HL-60 (cell line): Measurements from ENCODE around the gene ITIH6.
"Not testable (repeated sequence)": the region's sequence is repeated elsewhere in the genome, so short reads cannot be mapped to it uniquely, and the experiment has no call there.

Experiments
- DNase-seq, 2 experiments: peaks; one replicate each; pipeline ENCODE4 v3.0.0-alpha.2; 2010 to 2020; ENCODE audit warnings: low read depth in 1 of 2, low spot score in 1 of 2
- H3K27ac ChIP-seq: fragments of 250-450 bp; sonication (Bioruptor Pico); replicated peaks from 2 replicates; pipeline ENCODE4 v1.5.1; 2020; ENCODE audit warnings: mild to moderate bottlenecking, moderate library complexity
- H3K27me3 ChIP-seq: fragments of 250-450 bp; sonication (Bioruptor Pico); 2 replicates; pipeline ENCODE4 v1.5.1; 2021; ENCODE audit warnings: mild to moderate bottlenecking, moderate library complexity; ENCODE audit not compliant: insufficient read depth, poor library complexity, severe bottlenecking
- H3K4me3 ChIP-seq: replicated peaks from 2 replicates; pipeline ENCODE4 v1.5.1; 2011; ENCODE audit warnings: mild to moderate bottlenecking, control low read depth, low read length; ENCODE audit not compliant: insufficient read depth
- GABPA ChIP-seq: IDR thresholded peaks from 2 replicates; pipeline ENCODE4 v1.6.1; 2012; ENCODE audit warnings: low read depth
- POLR2AphosphoS5 ChIP-seq: IDR thresholded peaks from 2 replicates; pipeline ENCODE4 v1.6.1; 2012; ENCODE audit warnings: low read depth
- SPI1 ChIP-seq: IDR thresholded peaks from 2 replicates; pipeline ENCODE4 v1.6.1; 2012; ENCODE audit warnings: low read depth, mild to moderate bottlenecking, borderline replicate concordance
- TF ChIP-seq, protein P1 (sequence below): IDR thresholded peaks from one replicate; pipeline ENCODE4 v1.5.1; 2011; ENCODE audit warnings: low read length, control low read depth, inconsistent platforms; ENCODE audit not compliant: insufficient read depth
- TF ChIP-seq, protein P2 (sequence below): IDR thresholded peaks from 2 replicates; pipeline ENCODE4 v1.6.1; 2012; ENCODE audit warnings: low read depth; ENCODE audit not compliant: insufficient replicate concordance

The ITIH6 gene

GRCh38 chrX:54799046-54799445 lies 991 bp upstream of the ITIH6 start:
- H3K27me3 ChIP-seq = no peaks in the 10 kb centered on the region
- H3K27ac ChIP-seq = no peak overlapping the region
- TF ChIP-seq GABPA (no peak), POLR2AphosphoS5 (no peak), SPI1 (no peak)
- TF ChIP-seq, protein P1, sequence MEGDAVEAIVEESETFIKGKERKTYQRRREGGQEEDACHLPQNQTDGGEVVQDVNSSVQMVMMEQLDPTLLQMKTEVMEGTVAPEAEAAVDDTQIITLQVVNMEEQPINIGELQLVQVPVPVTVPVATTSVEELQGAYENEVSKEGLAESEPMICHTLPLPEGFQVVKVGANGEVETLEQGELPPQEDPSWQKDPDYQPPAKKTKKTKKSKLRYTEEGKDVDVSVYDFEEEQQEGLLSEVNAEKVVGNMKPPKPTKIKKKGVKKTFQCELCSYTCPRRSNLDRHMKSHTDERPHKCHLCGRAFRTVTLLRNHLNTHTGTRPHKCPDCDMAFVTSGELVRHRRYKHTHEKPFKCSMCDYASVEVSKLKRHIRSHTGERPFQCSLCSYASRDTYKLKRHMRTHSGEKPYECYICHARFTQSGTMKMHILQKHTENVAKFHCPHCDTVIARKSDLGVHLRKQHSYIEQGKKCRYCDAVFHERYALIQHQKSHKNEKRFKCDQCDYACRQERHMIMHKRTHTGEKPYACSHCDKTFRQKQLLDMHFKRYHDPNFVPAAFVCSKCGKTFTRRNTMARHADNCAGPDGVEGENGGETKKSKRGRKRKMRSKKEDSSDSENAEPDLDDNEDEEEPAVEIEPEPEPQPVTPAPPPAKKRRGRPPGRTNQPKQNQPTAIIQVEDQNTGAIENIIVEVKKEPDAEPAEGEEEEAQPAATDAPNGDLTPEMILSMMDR = no peak
- TF ChIP-seq, protein P2, sequence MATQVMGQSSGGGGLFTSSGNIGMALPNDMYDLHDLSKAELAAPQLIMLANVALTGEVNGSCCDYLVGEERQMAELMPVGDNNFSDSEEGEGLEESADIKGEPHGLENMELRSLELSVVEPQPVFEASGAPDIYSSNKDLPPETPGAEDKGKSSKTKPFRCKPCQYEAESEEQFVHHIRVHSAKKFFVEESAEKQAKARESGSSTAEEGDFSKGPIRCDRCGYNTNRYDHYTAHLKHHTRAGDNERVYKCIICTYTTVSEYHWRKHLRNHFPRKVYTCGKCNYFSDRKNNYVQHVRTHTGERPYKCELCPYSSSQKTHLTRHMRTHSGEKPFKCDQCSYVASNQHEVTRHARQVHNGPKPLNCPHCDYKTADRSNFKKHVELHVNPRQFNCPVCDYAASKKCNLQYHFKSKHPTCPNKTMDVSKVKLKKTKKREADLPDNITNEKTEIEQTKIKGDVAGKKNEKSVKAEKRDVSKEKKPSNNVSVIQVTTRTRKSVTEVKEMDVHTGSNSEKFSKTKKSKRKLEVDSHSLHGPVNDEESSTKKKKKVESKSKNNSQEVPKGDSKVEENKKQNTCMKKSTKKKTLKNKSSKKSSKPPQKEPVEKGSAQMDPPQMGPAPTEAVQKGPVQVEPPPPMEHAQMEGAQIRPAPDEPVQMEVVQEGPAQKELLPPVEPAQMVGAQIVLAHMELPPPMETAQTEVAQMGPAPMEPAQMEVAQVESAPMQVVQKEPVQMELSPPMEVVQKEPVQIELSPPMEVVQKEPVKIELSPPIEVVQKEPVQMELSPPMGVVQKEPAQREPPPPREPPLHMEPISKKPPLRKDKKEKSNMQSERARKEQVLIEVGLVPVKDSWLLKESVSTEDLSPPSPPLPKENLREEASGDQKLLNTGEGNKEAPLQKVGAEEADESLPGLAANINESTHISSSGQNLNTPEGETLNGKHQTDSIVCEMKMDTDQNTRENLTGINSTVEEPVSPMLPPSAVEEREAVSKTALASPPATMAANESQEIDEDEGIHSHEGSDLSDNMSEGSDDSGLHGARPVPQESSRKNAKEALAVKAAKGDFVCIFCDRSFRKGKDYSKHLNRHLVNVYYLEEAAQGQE = no peak
- no peak overlapping the region for H3K4me3 ChIP-seq
- DNase-seq = no peak

DNA sequence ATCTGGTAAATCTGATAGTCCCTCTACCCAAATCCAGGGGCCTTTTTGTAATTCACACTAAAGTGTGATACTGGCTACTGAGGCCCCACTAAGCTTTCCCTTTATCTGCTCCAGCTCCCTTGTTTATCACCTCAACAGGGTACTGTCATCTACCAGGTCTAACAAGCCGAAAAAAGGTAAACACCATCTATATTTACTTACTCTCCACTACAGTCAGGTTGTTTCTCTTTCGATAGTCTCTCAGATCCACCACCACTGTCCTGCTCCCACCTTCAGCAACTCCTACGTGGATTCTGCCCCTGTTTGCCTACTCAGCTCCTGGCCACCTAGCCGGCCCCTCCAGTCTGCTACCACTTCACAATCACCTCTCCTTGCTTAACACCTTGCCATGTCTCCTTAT lies 3.3 kb downstream of the ITIH6 start:
- no peak for DNase-seq
- no peaks in the 10 kb centered on the region for H3K27me3 ChIP-seq
- H3K27ac ChIP-seq = no peak overlapping the region
- H3K4me3 ChIP-seq = no peak overlapping the region
- TF ChIP-seq, protein P1 = no peak
- TF ChIP-seq SPI1 (no peak), GABPA (no peak), POLR2AphosphoS5 (no peak)
- TF ChIP-seq, protein P2 = no peak

GRCh38 chrX:54794028-54794427 lies 4.0 kb downstream of the ITIH6 start:
- TF ChIP-seq POLR2AphosphoS5 (no peak), SPI1 (no peak), GABPA (no peak)
- TF ChIP-seq, protein P1 = no peak
- TF ChIP-seq, protein P2 = no peak
- DNase-seq = no peak
- Histone ChIP-seq H3K4me3 (no peak overlapping the region), H3K27ac (no peak overlapping the region), H3K27me3 (no peaks in the 10 kb centered on the region)

- H3K27me3 ChIP-seq, H3K27ac ChIP-seq, H3K4me3 ChIP-seq, DNase-seq: not testable (repeated sequence)
These were observed 8.7 kb downstream of the ITIH6 start for GRCh38 chrX:54789405-54789804.
